Mucosa of descending colon (tissue), 3 donors: ENCODE measurements around the gene MOCS3. TPM values are rescaled to one million over a fixed set of nuclear protein-coding genes. Genes with fewer than 3 reads are reported as not detected.

Source experiments
- ATAC-seq: fragments of 200-7000 bp; cut with Tn5 transposase; one replicate; pipeline ENCODE4 v1.9.1; 2020; ENCODE audit warnings: mild to moderate bottlenecking, moderate library complexity
- DNase-seq, 3 donors: peaks; one replicate each; pipeline ENCODE4 v3.0.0-alpha.2; 2020
- H3K36me3 ChIP-seq: fragments of 200-600 bp; one replicate; pipeline ENCODE4 v1.8.0; 2021; ENCODE audit warnings: low read depth, mild to moderate bottlenecking
- H3K4me1 ChIP-seq: fragments of 200-600 bp; one replicate; pipeline ENCODE4 v1.8.0; 2021; ENCODE audit warnings: low read depth, mild to moderate bottlenecking
- H3K4me3 ChIP-seq: fragments of 200-600 bp; one replicate; pipeline ENCODE4 v1.8.0; 2021; ENCODE audit warnings: mild to moderate bottlenecking
- H3K9me3 ChIP-seq: fragments of 200-600 bp; one replicate; pipeline ENCODE4 v1.8.0; 2021; ENCODE audit warnings: mild to moderate bottlenecking
- intact Hi-C, 2 donors: fragments of 100-400 bp; cut with DNase I in 1 of 2; cut with micrococcal nuclease in 1 of 2; formaldehyde crosslinking; loops; one replicate each; pipeline versions ENCODE4 v1.11.0 to v1.11.1; 2022; cut with DNase I, micrococcal nuclease
- total RNA-seq, 3 donors: library from RNA; stranded (reverse); fragmentation: NEBNext Ultra II Directional in 2 of 3; extraction: Animal tissue kit (Norgen Biotek cat#: 25700) in 2 of 3; gene quantifications; one replicate each; pipeline versions ENCODE4 v1.2.1 to v1.2.4, GENCODE V29; 2021 to 2023
- TF ChIP-seq, protein P1 (sequence below): fragments of 200-600 bp; IDR thresholded peaks from one replicate; pipeline ENCODE4 v1.8.0; 2022; ENCODE audit warnings: antibody characterized with exemption, mild to moderate bottlenecking
- donor health status: DM: no; HTN: no; CAD: no; lungs with moderate emphysema.
- donor health status: DM: no; HTN: no; CAD: no.
- donor health status: DM: no; HTN: yes; CAD: no.

Gene MOCS3
- total RNA-seq, 3 donors from 2014 or later = 4.0 to 4.4 (median 4.4) TPM

DNA sequence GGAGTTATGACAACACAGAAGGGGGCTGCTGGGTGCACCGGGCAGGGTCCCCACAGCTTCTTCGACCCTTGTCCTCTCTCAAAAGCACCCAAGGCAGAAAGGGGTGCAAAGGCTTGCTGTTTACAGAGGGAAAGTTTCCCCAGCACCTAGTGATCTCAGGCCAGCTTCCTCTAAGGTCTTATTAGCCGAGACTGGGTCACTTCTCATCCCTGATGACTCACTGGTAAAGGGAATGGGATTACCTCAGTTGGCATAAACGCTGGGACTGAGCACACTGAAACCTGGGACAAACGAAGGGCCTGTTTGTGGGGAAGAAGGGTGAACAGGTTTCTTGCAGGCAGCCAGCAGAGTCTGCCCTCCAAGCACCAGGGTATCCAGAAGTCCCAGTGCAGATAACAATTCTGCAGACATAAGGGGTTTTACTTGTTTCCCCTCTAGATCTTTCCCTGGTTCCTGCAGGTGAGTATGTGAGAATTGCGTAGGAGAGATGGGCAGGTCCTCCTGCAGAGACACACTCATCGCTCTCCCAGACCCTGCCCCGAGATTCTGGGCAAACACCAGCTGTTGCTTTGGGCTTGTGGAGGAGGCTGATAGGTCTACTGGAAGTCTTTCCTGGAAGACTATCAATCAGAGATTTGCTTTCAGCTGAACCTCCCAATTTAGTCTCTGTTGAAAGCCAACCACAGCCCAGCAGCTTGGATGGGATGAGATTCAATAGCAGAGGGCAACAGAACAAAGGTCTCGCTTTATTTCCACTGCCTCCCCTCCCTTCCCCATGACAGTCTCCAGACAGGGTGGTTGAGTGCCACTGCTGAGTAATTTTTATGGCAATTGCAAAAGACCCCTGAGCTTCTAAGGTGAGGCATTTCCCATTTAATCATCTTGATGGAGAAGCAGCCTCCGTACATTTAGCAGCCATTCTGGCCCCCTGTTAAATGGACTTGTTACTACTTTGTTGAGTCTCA is 38.6 kb downstream of the MOCS3 start:
- DNase-seq (no peak), ATAC-seq (no peak)
- Histone ChIP-seq H3K9me3 (no peaks in the 10 kb centered on the region), H3K4me3 (no peak overlapping the region), H3K36me3 (no peaks in the 10 kb centered on the region), H3K4me1 (no peaks in the 10 kb centered on the region)
- TF ChIP-seq, protein P1, sequence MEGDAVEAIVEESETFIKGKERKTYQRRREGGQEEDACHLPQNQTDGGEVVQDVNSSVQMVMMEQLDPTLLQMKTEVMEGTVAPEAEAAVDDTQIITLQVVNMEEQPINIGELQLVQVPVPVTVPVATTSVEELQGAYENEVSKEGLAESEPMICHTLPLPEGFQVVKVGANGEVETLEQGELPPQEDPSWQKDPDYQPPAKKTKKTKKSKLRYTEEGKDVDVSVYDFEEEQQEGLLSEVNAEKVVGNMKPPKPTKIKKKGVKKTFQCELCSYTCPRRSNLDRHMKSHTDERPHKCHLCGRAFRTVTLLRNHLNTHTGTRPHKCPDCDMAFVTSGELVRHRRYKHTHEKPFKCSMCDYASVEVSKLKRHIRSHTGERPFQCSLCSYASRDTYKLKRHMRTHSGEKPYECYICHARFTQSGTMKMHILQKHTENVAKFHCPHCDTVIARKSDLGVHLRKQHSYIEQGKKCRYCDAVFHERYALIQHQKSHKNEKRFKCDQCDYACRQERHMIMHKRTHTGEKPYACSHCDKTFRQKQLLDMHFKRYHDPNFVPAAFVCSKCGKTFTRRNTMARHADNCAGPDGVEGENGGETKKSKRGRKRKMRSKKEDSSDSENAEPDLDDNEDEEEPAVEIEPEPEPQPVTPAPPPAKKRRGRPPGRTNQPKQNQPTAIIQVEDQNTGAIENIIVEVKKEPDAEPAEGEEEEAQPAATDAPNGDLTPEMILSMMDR = no peak
- intact Hi-C loops = loop anchor here in 1 of 2 donors (5.0 kb wide), 1 partner anchor 305 kb away; no protein-coding TSS in a partner anchor

DNA sequence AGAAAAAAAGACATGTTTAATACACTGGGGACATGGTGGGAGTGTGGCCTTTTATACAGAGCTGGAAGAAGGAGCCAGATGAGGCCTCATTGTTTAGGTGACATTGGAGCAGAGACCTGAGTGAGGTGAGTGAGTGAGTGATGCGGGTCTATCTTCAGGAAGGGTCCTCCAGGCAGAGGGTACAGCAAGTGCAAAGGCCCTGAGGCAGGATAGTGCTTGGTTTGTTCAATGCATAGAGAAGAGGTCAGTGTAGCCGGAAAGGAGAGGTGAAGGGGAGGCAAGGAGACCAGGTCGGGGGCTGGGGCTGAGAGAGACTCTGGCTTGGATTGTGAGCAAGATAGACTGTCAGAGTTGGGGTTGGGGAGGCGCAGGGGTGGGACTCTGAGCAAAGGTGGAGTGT is 40.7 kb downstream of the MOCS3 start:
- intact Hi-C loops = loop anchor here in 1 of 2 donors (5.0 kb wide), 1 partner anchor 303 kb away; no protein-coding TSS in a partner anchor
- no peaks in the 10 kb centered on the region for H3K36me3 ChIP-seq
- DNase-seq (no peak), ATAC-seq (no peak)
- H3K4me3 ChIP-seq = no peak overlapping the region
- TF ChIP-seq, protein P1 = no peak
- no peaks in the 10 kb centered on the region for H3K9me3 ChIP-seq
- H3K4me1 ChIP-seq = no peaks in the 10 kb centered on the region

DNA sequence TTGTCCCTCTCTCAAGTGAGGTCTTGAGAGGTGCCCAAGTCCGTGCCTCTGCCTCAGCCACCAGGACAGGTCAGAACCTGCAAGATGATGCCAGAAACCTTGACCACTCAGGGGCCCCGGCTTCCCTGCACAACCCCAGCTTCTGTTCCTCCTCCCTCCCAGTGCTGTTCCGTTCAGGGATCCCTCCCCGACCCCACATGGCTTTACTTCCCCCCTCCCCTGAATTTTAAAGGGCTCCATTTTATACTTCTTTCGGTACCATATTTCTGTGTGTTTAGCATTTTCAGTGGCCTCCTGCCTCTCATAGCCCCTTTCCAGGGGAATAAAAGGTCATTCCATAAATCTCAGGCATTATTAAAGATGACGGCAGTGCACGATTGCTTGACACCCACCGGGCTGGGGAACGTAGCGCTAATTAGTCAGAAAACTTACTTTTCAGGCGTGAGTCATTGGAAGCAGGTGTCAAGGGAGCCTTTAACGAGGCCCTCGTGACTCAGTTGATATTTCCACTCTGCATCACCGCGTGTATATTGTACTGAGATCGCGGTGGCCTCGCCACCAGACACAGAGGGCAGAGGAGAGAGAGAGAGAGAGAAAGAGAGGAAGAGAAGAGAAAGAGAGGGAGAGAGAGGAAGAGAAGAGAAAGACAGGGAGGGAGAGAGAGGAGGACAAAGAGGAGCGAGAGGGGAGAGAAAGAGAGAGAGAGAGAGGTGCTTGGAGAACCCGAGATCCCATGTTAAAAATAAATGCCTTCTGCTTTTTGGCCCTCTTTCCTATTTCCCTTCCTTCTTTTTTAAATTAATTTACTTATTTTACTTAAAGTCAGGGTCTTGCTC is 43.0 kb downstream of the MOCS3 start:
- DNase-seq (no peak), ATAC-seq (no peak)
- no peaks in the 10 kb centered on the region for H3K36me3 ChIP-seq
- no peak overlapping the region for H3K4me3 ChIP-seq
- H3K4me1 ChIP-seq = no peaks in the 10 kb centered on the region
- intact Hi-C loops = no loop called here
- TF ChIP-seq, protein P1 = no peak
- H3K9me3 ChIP-seq = no peaks in the 10 kb centered on the region

DNA sequence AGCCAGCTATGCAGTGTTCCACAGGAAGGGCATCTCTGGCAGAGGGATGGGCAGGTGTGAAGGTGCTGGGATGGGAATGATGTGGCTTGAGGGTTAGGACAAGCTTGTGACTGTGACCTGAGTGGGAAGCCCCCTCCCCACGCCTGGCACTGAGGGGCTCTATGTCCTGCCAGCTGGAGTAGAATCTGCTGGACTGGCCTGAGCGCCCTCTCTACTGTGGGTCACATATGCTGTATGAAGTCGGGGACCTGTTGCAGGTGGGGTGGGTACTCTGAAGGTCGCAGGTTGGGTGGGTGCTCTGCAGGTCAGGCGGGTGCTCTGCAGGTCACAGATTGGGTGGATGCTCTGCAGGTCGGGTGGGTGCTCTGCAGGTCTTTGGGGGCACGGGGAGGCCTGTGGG is 44.0 kb downstream of the MOCS3 start:
- Histone ChIP-seq H3K36me3 (no peaks in the 10 kb centered on the region), H3K4me1 (no peaks in the 10 kb centered on the region), H3K9me3 (no peaks in the 10 kb centered on the region), H3K4me3 (no peak overlapping the region)
- ATAC-seq = no peak
- intact Hi-C loops = no loop called here
- DNase-seq = no peak
- TF ChIP-seq, protein P1 = no peak

DNA sequence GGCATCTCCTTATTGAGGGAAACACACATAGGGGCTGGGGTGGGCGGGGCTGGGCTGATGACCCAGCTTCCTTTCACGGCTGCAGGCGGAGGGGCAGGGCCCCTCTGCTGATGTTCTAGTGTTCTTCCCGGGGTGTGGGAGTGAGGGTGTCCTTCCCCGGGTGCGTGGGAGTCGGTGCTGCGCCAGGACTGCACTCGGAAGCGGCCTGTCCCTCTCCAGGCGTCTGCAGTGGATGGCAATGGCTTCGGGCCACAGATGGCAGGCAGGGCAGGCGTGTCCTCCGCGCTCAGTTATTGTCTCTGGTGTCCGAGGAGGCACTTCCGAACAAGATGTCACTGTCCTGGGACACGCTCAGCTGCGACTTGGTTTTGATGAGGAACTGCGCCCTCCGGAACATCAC is 45.1 kb downstream of the MOCS3 start:
- no peak overlapping the region for H3K4me3 ChIP-seq

More for the DNA sequence above, 45.1 kb downstream of the MOCS3 start:
- H3K4me1 ChIP-seq = peaks cover 2% of the 10 kb centered on the region
- no peaks in the 10 kb centered on the region for H3K9me3 ChIP-seq
- TF ChIP-seq, protein P1 = no peak
- intact Hi-C loops = no loop called here
- ATAC-seq (no peak), DNase-seq (no peak)
- H3K36me3 ChIP-seq = no peaks in the 10 kb centered on the region
